Measurements from ENCODE around the gene PRKG1.
A peak's percentile ranks its signal among the peaks of the same experiment; 100 is the strongest.

Gene PRKG1

GRCh38 chr10:51394039-51394438, 319.8 kb downstream of the PRKG1 start:
- Mint-ChIP-seq H3K4me3 (no peak overlapping the region), H3K27me3 (no peaks in the 10 kb centered on the region), H3K27ac (no peak overlapping the region), H3K9me3 (no peaks in the 10 kb centered on the region), H3K4me1 (no peaks in the 10 kb centered on the region)
- no peak for DNase-seq
- peak; percentile 32 for ATAC-seq

GRCh38 chr10:51397244-51397643, 323.0 kb downstream of the PRKG1 start:
- ATAC-seq (no peak), DNase-seq (no peak)
- no peaks in the 10 kb centered on the region for H3K27me3 Mint-ChIP-seq

GRCh38 chr10:51397695-51398094, 323.4 kb downstream of the PRKG1 start:
- no peak overlapping the region for H3K4me3 Mint-ChIP-seq
- ATAC-seq: no peak
- no peaks in the 10 kb centered on the region for H3K4me1 Mint-ChIP-seq
- no peak overlapping the region for H3K27ac Mint-ChIP-seq
- H3K9me3 Mint-ChIP-seq: no peaks in the 10 kb centered on the region
- no peaks in the 10 kb centered on the region for H3K27me3 Mint-ChIP-seq
- no peak for DNase-seq

More at GRCh38 chr10:51397244-51397643, 323.0 kb downstream of the PRKG1 start:
- H3K4me3 Mint-ChIP-seq: no peak overlapping the region
- H3K9me3 Mint-ChIP-seq: no peaks in the 10 kb centered on the region
- H3K27ac Mint-ChIP-seq: no peak overlapping the region
- H3K4me1 Mint-ChIP-seq: no peaks in the 10 kb centered on the region

- Mint-ChIP-seq H3K27ac (no peak overlapping the region), H3K27me3 (no peaks in the 10 kb centered on the region), H3K9me3 (no peaks in the 10 kb centered on the region), H3K4me3 (no peak overlapping the region), H3K4me1 (no peaks in the 10 kb centered on the region)
- DNase-seq (no peak), ATAC-seq (no peak)
Observed at GRCh38 chr10:51399840-51400239, 325.6 kb downstream of the PRKG1 start.

GRCh38 chr10:51400392-51401096, 326.3 kb downstream of the PRKG1 start:
- Mint-ChIP-seq H3K9me3 (no peaks in the 10 kb centered on the region), H3K4me1 (no peaks in the 10 kb centered on the region), H3K27ac (no peak overlapping the region), H3K27me3 (no peaks in the 10 kb centered on the region), H3K4me3 (no peak overlapping the region)
- ATAC-seq: no peak
- no peak for DNase-seq

- ATAC-seq (no peak), DNase-seq (no peak)
- H3K4me3 Mint-ChIP-seq: no peak overlapping the region
- H3K27ac Mint-ChIP-seq: no peak overlapping the region
- H3K4me1 Mint-ChIP-seq: no peaks in the 10 kb centered on the region
- H3K27me3 Mint-ChIP-seq: no peaks in the 10 kb centered on the region
- H3K9me3 Mint-ChIP-seq: no peaks in the 10 kb centered on the region
Observed at GRCh38 chr10:51403521-51403920, 329.2 kb downstream of the PRKG1 start.

- Mint-ChIP-seq H3K27me3 (no peaks in the 10 kb centered on the region), H3K27ac (no peak overlapping the region), H3K4me3 (no peak overlapping the region), H3K9me3 (no peaks in the 10 kb centered on the region), H3K4me1 (no peaks in the 10 kb centered on the region)
- no peak for DNase-seq
- ATAC-seq: no peak
Observed at GRCh38 chr10:51405580-51406351, 331.5 kb downstream of the PRKG1 start.

GRCh38 chr10:51406581-51406980, 332.3 kb downstream of the PRKG1 start:
- Mint-ChIP-seq H3K27ac (no peak overlapping the region), H3K27me3 (no peaks in the 10 kb centered on the region), H3K4me1 (no peaks in the 10 kb centered on the region), H3K9me3 (no peaks in the 10 kb centered on the region), H3K4me3 (no peak overlapping the region)
- ATAC-seq: no peak
- no peak for DNase-seq

GRCh38 chr10:51416494-51416893, 342.2 kb downstream of the PRKG1 start:
- no peak overlapping the region for H3K4me3 Mint-ChIP-seq
- no peak overlapping the region for H3K27ac Mint-ChIP-seq
- no peaks in the 10 kb centered on the region for H3K4me1 Mint-ChIP-seq
- no peaks in the 10 kb centered on the region for H3K27me3 Mint-ChIP-seq
- ATAC-seq (no peak), DNase-seq (no peak)
- H3K9me3 Mint-ChIP-seq: no peaks in the 10 kb centered on the region

- Mint-ChIP-seq H3K27me3 (no peaks in the 10 kb centered on the region), H3K4me1 (no peaks in the 10 kb centered on the region), H3K4me3 (no peak overlapping the region), H3K27ac (no peak overlapping the region), H3K9me3 (no peaks in the 10 kb centered on the region)
- ATAC-seq (no peak), DNase-seq (no peak)
Observed at GRCh38 chr10:51419196-51420093, 345.2 kb downstream of the PRKG1 start.

GRCh38 chr10:51421853-51422252, 347.6 kb downstream of the PRKG1 start:
- DNase-seq: no peak
- ATAC-seq: no peak
- no peak overlapping the region for H3K27ac Mint-ChIP-seq
- H3K9me3 Mint-ChIP-seq: no peaks in the 10 kb centered on the region
- H3K4me3 Mint-ChIP-seq: no peak overlapping the region
- no peaks in the 10 kb centered on the region for H3K27me3 Mint-ChIP-seq
- no peaks in the 10 kb centered on the region for H3K4me1 Mint-ChIP-seq

- Mint-ChIP-seq H3K4me3 (no peak overlapping the region), H3K9me3 (no peaks in the 10 kb centered on the region), H3K4me1 (no peaks in the 10 kb centered on the region), H3K27me3 (no peaks in the 10 kb centered on the region), H3K27ac (no peak overlapping the region)
- ATAC-seq (no peak), DNase-seq (peak in 1 of 2 donors; percentile 10)
Observed at GRCh38 chr10:51422311-51423120, 348.2 kb downstream of the PRKG1 start.

GRCh38 chr10:51423121-51423452, 348.8 kb downstream of the PRKG1 start:
- no peak overlapping the region for H3K27ac Mint-ChIP-seq
- DNase-seq (no peak), ATAC-seq (no peak)
- no peak overlapping the region for H3K4me3 Mint-ChIP-seq
- no peaks in the 10 kb centered on the region for H3K9me3 Mint-ChIP-seq
- no peaks in the 10 kb centered on the region for H3K27me3 Mint-ChIP-seq
- H3K4me1 Mint-ChIP-seq: no peaks in the 10 kb centered on the region

GRCh38 chr10:51425431-51425830, 351.1 kb downstream of the PRKG1 start:
- H3K27me3 Mint-ChIP-seq: no peaks in the 10 kb centered on the region
- ATAC-seq (no peak), DNase-seq (no peak)
- no peaks in the 10 kb centered on the region for H3K4me1 Mint-ChIP-seq
- no peak overlapping the region for H3K4me3 Mint-ChIP-seq
- H3K27ac Mint-ChIP-seq: no peak overlapping the region
- H3K9me3 Mint-ChIP-seq: no peaks in the 10 kb centered on the region

- DNase-seq (no peak), ATAC-seq (no peak)
- Mint-ChIP-seq H3K9me3 (no peaks in the 10 kb centered on the region), H3K27ac (no peak overlapping the region), H3K4me3 (no peak overlapping the region), H3K27me3 (no peaks in the 10 kb centered on the region), H3K4me1 (no peaks in the 10 kb centered on the region)
Observed at GRCh38 chr10:51427758-51428157, 353.5 kb downstream of the PRKG1 start.

Data from stimulated activated naive CD8-positive, alpha-beta T cell treated with anti-CD3 and anti-CD28 coated beads, Interleukin-15, amount 100 ng/mL, for 72 hours (primary cell).